IPS-18a (cell line): Measurements from ENCODE around the gene PPP2R5C.
"Not testable (repeated sequence)": the region's sequence is repeated elsewhere in the genome, so short reads cannot be mapped to it uniquely, and the experiment has no call there.

Experiments used
- H3K27ac ChIP-seq: one replicate; pipeline ENCODE4 v1.5.1; 2013; ENCODE audit warnings: low read length
- H3K27me3 ChIP-seq: one replicate; pipeline ENCODE4 v1.6.1; 2013; ENCODE audit warnings: mild to moderate bottlenecking, low read length; ENCODE audit not compliant: control insufficient read depth, insufficient read depth
- H3K36me3 ChIP-seq: one replicate; pipeline ENCODE4 v1.6.1; 2013; ENCODE audit warnings: low read depth, low read length; ENCODE audit not compliant: control insufficient read depth
- H3K4me1 ChIP-seq: one replicate; pipeline ENCODE4 v1.6.1; 2013; ENCODE audit warnings: low read depth, low read length; ENCODE audit not compliant: control insufficient read depth
- H3K4me3 ChIP-seq: one replicate; pipeline ENCODE4 v1.5.1; 2013; ENCODE audit warnings: low read length
- H3K9ac ChIP-seq: one replicate; pipeline ENCODE4 v1.6.1; 2013; ENCODE audit warnings: mild to moderate bottlenecking, low read length, moderate library complexity
- H3K9me3 ChIP-seq: one replicate; pipeline ENCODE4 v1.6.1; 2013; ENCODE audit warnings: low read depth, low read length; ENCODE audit not compliant: control insufficient read depth

Gene PPP2R5C

DNA sequence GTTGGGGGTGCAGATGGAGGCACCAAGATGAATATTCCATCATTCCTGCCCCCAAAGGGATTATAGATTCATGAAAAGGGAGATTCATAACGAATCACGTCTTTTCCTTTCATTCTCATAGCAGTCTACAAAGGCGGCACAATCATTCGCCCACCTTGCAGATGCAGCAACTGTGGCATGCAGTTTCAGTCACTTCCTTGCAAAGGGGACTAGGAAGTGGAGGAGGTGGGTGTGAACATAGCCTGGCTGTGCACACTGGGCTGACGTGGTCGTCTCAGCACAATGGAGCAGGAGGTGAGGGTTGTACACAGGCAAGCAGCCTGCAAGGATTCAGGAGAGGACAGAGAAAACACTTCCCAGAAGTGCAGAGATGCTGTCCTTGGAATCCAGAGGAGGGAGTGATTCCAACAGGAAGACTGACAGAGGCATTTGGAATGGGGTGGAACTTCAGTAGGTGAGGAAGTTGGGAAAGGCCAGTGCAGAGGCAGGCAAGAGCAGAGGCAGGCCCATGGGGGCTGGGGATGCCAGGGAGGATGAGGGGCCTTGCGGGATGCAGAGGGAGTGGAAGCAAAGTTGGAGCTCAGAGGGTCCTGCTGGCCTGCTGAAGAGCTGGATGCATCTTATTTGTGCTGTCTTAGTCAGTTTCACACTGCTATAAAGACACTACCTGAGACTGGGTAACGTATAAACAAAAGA, 21.9 kb upstream of the PPP2R5C start:
- Histone ChIP-seq H3K27me3 (no peaks in the 10 kb centered on the region), H3K9ac (no peak overlapping the region), H3K4me1 (no peaks in the 10 kb centered on the region), H3K9me3 (peaks cover 5% of the 10 kb centered on the region), H3K4me3 (no peak overlapping the region), H3K36me3 (no peaks in the 10 kb centered on the region), H3K27ac (no peak overlapping the region)

DNA sequence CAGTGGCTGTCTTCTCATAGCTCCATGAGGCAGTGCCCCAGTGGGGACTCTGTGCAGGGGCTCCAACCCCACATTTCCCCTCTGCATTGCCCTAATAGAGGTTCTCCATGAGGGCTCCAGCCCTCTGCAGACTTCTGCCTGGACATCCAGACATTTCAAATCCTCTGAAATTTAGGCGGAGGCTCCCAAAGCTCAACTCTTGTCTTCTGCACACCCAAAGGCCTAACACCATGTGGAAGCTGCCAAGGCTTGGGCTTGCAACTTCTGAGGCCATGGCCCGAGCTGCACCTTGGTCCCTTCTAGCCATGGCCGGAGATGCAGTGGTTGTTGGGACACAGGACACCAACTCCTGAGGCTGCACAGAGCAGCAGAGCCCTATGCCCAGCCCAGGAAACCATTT, 20.5 kb upstream of the PPP2R5C start:
- Histone ChIP-seq H3K36me3 (no peaks in the 10 kb centered on the region), H3K4me3 (no peak overlapping the region), H3K4me1 (no peaks in the 10 kb centered on the region), H3K27ac (no peak overlapping the region), H3K27me3 (no peaks in the 10 kb centered on the region), H3K9me3 (peaks cover 5% of the 10 kb centered on the region), H3K9ac (no peak overlapping the region)

DNA sequence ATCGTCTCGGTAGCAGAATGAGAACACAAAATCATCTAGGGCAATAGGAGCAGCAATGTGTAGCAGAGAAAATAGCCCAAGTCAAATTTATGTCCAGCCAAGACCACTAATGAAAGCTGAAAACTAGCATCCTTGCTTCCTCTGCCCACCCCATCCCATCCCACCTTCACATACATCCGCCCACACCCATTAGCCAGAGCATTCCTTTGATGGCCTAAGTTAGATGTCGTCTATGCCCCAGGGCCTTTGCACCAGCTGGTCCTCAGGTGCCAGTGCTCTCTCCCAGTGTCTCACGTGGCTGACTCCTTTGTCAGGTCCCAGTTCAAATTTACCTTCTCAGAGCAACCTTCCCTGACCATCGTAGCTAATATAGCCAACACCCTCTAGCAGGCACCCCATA, 17.8 kb upstream of the PPP2R5C start:
- Histone ChIP-seq H3K9ac (no peak overlapping the region), H3K4me1 (no peaks in the 10 kb centered on the region), H3K36me3 (no peaks in the 10 kb centered on the region), H3K27me3 (no peaks in the 10 kb centered on the region), H3K4me3 (no peak overlapping the region), H3K9me3 (peaks cover 5% of the 10 kb centered on the region), H3K27ac (no peak overlapping the region)

DNA sequence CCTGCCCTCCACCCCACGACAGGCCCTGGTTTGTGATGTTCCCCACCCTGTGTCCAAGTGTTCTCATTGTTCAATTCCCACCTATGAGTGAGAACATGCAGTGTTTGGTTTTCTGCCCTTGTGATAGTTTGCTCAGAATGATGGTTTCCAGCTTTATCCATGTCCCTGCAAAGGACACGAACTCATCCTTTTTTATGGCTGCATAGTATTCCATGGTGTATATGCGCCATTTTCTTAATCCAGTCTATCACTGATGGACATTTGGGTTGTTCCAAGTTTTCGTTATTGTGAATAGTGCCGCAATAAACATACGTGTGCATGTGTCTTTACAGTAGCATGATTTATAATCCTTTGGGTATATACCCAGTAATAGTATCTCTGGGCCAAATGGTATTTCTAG, 17.1 kb upstream of the PPP2R5C start:
- H3K9me3 ChIP-seq, H3K27ac ChIP-seq, H3K9ac ChIP-seq, H3K36me3 ChIP-seq, H3K27me3 ChIP-seq, H3K4me3 ChIP-seq, H3K4me1 ChIP-seq: not testable (repeated sequence)

DNA sequence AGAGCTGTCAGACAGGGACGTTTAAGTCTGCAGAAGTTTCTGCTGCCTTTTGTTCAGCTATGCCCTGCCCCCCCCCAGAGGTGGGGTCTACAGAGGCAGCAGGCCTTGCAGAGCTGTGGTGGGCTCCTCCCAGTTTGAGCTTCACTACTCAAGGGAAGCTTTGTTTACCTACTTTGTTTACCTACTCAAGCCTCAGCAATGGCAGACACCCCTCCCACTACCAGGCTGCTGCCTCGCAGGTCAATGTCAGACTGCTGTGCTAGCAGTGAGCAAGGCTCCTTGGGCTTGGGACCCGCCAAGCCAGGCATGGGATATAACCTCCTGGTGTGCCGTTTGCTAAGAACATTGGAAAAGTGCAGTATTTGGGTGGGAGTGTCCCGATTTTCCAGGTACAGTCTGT, 11.8 kb upstream of the PPP2R5C start:
- H3K27me3 ChIP-seq, H3K36me3 ChIP-seq, H3K4me3 ChIP-seq, H3K9ac ChIP-seq, H3K4me1 ChIP-seq, H3K27ac ChIP-seq, H3K9me3 ChIP-seq: not testable (repeated sequence)

DNA sequence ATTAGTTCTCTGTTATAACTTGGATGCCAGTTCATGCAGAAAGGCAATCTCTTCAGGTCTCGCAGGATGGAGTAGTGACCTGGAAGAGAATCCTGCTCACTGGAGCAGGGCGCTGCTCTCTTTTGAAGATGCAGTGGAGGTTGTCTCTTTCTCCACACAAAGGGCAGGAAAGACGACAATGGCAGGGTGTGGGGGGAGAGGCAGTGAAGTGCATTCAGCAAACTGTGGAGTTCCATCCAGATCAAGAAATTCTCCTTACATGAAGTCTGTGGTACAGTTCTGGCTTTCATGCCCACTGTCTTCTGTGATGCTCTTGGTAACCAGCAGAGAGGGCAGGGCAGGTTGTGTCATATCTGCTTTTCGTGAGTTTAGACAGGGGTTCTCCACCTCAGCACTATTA, 6.6 kb upstream of the PPP2R5C start:
- Histone ChIP-seq H3K9ac (no peak overlapping the region), H3K27ac (no peak overlapping the region), H3K4me1 (peaks cover 1% of the 10 kb centered on the region), H3K36me3 (no peaks in the 10 kb centered on the region), H3K9me3 (no peaks in the 10 kb centered on the region), H3K4me3 (no peak overlapping the region), H3K27me3 (peaks cover 17% of the 10 kb centered on the region)

DNA sequence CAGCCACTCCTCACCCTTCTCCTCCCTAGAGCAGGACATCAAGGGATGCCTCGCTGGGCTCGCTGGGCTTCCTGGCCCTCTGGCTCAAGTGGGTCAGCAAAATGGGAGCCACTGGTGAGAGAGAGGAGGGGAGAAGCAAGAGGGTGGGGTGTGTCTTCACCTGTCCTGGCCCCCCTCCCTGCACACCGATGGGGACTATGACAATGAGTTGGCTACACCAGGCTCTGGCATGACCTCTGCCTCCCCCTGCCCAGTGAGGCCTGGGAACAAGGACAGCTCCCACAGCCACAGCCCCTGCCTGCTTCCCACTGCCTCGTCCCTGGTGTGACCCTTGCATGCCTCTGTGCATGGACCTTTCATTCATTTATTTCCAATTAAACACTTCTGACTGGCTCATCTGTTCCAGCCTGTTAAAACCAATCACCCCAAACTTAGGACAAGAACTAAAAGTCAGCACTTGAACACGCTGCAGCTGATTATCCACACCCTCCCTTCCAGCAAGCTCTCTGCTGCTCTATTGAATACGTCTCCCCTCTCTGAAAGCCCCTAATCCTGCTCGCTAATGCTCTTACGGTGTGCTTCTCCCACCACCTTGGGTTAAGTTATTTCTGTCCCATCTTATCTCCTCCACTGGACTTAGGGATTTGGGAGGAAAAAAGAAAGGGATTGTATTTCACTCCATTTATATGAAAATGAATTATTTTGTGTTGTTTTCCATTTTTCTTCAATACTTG, 5.8 kb upstream of the PPP2R5C start:
- peaks cover 3% of the 10 kb centered on the region for H3K4me1 ChIP-seq
- no peak overlapping the region for H3K9ac ChIP-seq
- no peaks in the 10 kb centered on the region for H3K9me3 ChIP-seq
- no peaks in the 10 kb centered on the region for H3K36me3 ChIP-seq
- H3K4me3 ChIP-seq = no peak overlapping the region
- H3K27ac ChIP-seq = no peak overlapping the region
- H3K27me3 ChIP-seq = peaks cover 21% of the 10 kb centered on the region

DNA sequence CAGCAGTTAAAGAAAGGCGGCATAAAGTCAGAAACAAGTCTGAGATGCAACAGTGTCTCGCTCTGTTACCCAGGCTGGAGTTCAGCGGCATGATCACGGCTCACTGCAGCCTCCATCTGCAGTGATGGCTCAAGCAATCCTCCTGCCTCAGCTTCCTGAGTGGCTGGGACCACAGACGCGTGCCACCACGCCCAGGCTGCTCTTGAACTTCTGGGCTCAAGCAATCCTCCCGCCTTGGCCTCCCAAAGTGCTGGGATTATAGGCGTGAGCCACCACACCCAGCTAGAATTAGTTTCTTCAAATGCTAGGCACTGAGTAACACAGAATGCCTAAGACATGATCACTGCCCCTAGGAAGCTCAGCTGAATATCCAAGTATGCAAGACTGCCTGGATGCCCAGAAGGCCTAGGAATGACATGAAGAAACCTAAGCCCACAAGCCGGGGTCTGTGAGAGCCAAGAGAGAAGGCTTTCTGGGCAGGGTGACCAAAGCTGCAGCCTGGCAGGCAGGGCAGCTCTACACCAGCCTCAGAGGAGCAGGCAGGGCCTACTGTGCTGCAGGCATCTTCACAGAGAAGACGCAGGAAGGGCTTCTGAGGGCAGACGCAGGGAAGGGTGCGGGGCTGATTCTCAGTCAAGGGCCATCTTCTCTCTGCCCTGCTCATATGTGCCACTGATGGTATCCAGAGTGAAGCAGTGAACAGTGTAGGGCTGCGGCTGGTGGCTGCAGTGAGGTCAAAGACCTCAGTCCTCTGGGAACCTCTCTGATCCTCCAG, 4.3 kb upstream of the PPP2R5C start:
- Histone ChIP-seq H3K9ac (no peak overlapping the region), H3K4me3 (no peak overlapping the region), H3K9me3 (no peaks in the 10 kb centered on the region), H3K36me3 (no peaks in the 10 kb centered on the region), H3K27ac (no peak overlapping the region), H3K27me3 (peaks cover 22% of the 10 kb centered on the region), H3K4me1 (peaks cover 3% of the 10 kb centered on the region)

DNA sequence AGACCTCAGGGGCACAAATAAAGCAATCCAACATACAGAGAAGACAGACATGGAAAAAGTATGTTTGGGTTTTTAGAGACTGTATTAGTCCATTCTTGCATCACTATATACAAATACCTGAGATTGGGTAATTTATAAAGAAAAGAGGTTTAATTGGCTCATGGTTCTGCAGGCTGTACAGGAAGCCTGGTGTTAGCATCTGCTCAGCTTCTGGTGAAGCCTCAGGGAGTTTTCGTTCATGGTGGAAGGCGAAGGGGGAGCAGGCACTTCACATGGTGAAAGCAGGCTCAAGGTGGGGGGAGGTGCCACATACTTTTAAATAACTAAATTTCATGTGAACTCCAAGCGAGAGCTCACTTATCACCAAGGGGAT, 3.7 kb upstream of the PPP2R5C start:
- Histone ChIP-seq H3K27ac (no peak overlapping the region), H3K4me3 (no peak overlapping the region), H3K27me3 (peaks cover 28% of the 10 kb centered on the region), H3K9ac (no peak overlapping the region), H3K36me3 (no peaks in the 10 kb centered on the region), H3K4me1 (peaks cover 3% of the 10 kb centered on the region), H3K9me3 (no peaks in the 10 kb centered on the region)

DNA sequence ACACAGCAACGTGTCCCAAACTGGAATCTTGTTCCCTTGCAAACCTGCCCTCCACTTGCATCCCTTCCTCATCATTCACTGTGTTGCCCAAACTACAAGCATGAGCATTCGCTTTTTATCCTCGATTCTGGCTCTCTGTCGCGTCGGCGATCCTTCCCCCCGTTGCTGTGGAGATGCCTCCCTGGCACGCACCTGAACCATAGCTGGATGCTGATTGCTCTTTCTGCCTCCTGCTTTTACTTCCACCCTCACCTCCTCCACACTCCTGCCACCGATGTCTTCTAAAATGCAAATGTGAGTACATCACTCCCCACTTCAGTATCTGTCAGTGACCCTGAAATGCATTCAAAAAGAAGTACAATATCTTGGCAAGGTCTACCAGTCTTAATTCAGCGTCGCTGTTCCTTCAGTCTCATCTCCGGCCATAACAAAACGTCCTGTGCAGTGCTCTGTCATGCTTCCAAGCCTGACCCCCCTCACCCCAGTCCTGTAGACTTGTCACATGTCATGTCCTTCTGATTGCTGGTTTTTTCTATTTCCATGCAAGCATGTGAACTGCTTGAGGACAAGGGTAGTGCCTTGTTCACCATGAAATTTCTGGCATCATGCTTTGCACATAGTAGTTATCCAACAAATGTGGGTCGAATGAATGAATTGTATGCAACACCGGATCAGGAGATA, 2.5 kb upstream of the PPP2R5C start:
- Histone ChIP-seq H3K9me3 (no peaks in the 10 kb centered on the region), H3K4me3 (no peak overlapping the region), H3K36me3 (no peaks in the 10 kb centered on the region), H3K27ac (no peak overlapping the region), H3K4me1 (peaks cover 3% of the 10 kb centered on the region), H3K9ac (no peak overlapping the region), H3K27me3 (peaks cover 39% of the 10 kb centered on the region)

DNA sequence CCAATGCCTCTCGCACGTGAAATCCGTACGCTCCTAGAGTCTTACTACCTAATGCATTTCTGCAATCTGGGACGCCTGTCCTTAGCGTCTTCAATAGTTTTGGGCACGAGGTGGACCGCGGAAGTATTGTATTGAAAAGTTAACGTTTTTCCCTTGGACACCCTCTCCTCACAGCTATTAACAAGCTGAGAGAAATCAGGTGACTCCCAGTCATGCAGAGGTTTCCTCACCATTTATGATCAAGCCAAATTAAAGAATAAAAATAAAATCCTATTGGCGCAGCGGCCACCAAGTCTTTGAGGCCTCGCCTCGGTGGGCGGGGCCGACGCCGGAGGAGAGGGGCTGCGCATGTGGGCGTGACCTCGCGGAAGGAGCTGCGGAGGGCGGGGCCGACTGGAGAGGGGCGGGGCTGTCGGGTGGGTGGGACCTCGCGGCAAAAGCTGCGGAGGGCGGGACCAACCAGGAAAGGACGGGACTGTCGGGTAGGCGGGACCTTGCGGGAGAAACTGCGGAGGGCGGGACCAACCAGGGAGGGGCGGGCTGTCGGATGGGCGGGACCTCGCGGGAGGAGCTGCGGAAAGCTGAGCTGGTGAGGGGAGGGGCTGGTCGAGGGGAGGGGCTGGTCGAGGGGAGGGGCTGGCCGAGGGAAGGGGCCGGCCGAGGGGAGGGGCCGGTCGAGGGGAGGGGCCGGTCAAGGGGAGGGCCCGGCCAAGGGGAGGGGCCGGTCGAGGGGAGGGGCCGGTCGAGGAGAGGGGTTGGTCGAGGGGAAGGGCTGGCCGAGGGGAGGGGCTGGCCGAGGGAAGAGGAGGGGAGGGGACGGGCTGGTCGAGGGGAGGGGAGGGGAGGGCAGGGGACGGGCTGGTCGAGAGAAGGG, 1.1 kb upstream of the PPP2R5C start:
- Histone ChIP-seq H3K4me3 (peak overlapping the region; percentile 52), H3K36me3 (no peaks in the 10 kb centered on the region), H3K27me3 (peaks cover 39% of the 10 kb centered on the region), H3K27ac (no peak overlapping the region), H3K9me3 (no peaks in the 10 kb centered on the region), H3K9ac (no peak overlapping the region), H3K4me1 (peaks cover 3% of the 10 kb centered on the region)
